ENCODE measurements around the gene RGS8. TPM values are rescaled to one million over a fixed set of nuclear protein-coding genes. Genes with fewer than 3 reads are reported as not detected.

RGS8 gene
- polyA plus RNA-seq, 2 of the 4 experiments (the other 2 are of a cell fraction) = not detected

GRCh38 chr1:182637769-182638168, 46.6 kb downstream of the RGS8 start (continued):
- TF ChIP-seq CTCF (IDR thresholded peaks at IDR 0.05) (no peak), JUN (IDR thresholded peaks at IDR 0.05) (no peak), KDM5A (IDR thresholded peaks at IDR 0.05) (no peak), MYC (IDR thresholded peaks at IDR 0.05; ENCODE audit: borderline replicate concordance, low read length) (no peak), EHF (CRISPR knock-in tag; IDR thresholded peaks at IDR 0.05) (no peak), CBX8 (IDR thresholded peaks at IDR 0.05) (no peak), RAD21 (conservative IDR thresholded peaks at IDR 0.05 in 1 of 2, IDR thresholded peaks at IDR 0.05 in 1 of 2) (no peak), RARB (CRISPR knock-in tag; IDR thresholded peaks at IDR 0.05) (no peak), RCOR1 (IDR thresholded peaks at IDR 0.05; ENCODE audit: low read depth, low read length) (no peak)

- Histone ChIP-seq H3K9me3 (no peaks in the 10 kb centered on the region), H3K27ac (no peak overlapping the region), H3K4me3 (no peak overlapping the region), H3K4me2 (no peak overlapping the region), H3K4me1 (no peaks in the 10 kb centered on the region)
- ATAC-seq (no peak), DNase-seq (ENCODE audit: low read depth in 1 of 2, low spot score in 1 of 2) (no peak), FAIRE-seq (no peak)
- ChIA-PET CTCF (interaction anchor here (1.4 kb wide), 1 partner anchor 35 kb away, joined by 3 read pairs; no protein-coding TSS in a partner anchor), POLR2A (no interaction called here)
- 77% methylated on average over 2 of the region's 2 CpGs for WGBS (ENCODE audit: missing lambda C conversion rate)
- TF ChIP-seq RAD21 (conservative IDR thresholded peaks at IDR 0.05 in 1 of 2, IDR thresholded peaks at IDR 0.05 in 1 of 2) (no peak), CHD4 (IDR thresholded peaks at IDR 0.05; ENCODE audit: borderline replicate concordance) (no peak), TP53 (CRISPR knock-in tag; IDR thresholded peaks at IDR 0.05) (no peak), POLR2AphosphoS2 (conservative IDR thresholded peaks at IDR 0.05; ENCODE audit: low read length) (no peak), HES2 (IDR thresholded peaks at IDR 0.05) (no peak), JUNB (IDR thresholded peaks at IDR 0.05) (no peak), ELK1 (IDR thresholded peaks at IDR 0.05; ENCODE audit: low read depth, low read length) (no peak), MAX (IDR thresholded peaks at IDR 0.05) (no peak), RFX5 (IDR thresholded peaks at IDR 0.05) (no peak), CTCF (IDR thresholded peaks at IDR 0.05) (no peak), ZFP36 (IDR thresholded peaks at IDR 0.05; ENCODE audit: borderline replicate concordance, partially characterized antibody) (no peak)
Measured at GRCh38 chr1:182635871-182636270, 48.5 kb downstream of the RGS8 start.

Other genes starting within 250 kb of the RGS8 start
- gene RGSL1, start 234.4 kb downstream of the RGS8 start, polyA plus RNA-seq (2011; rRNA removed) = not detected in 2 replicates
- not detected in 3 replicates for gene RGSL1, start 234.4 kb downstream of the RGS8 start, polyA plus RNA-seq (2017; fragmentation: RNase III; extraction: RNeasy Plus Mini Kit Qiagen cat#74134 plus additional on column Dnase treatment)
- gene RNASEL, start 95.3 kb downstream of the RGS8 start, polyA plus RNA-seq (2011; rRNA removed) = 4.1 and 4.6 TPM in 2 replicates
- 1.7 to 1.9 TPM (median 1.9 TPM) in 3 replicates for gene RNASEL, start 95.3 kb downstream of the RGS8 start, polyA plus RNA-seq (2017; fragmentation: RNase III; extraction: RNeasy Plus Mini Kit Qiagen cat#74134 plus additional on column Dnase treatment)
- 0.30 and 0.45 TPM in 2 replicates for gene RGS16, start 80.2 kb downstream of the RGS8 start, polyA plus RNA-seq (2011; rRNA removed)
- 0.13 to 0.15 TPM (median 0.13 TPM) in 3 replicates for gene RGS16, start 80.2 kb downstream of the RGS8 start, polyA plus RNA-seq (2017; fragmentation: RNase III; extraction: RNeasy Plus Mini Kit Qiagen cat#74134 plus additional on column Dnase treatment)
- 1.0 and 1.3 TPM in 2 replicates for gene NPL, start 105.2 kb upstream of the RGS8 start, polyA plus RNA-seq (2011; rRNA removed)
- 0.66 to 0.80 TPM (median 0.70 TPM) in 3 replicates for gene NPL, start 105.2 kb upstream of the RGS8 start, polyA plus RNA-seq (2017; fragmentation: RNase III; extraction: RNeasy Plus Mini Kit Qiagen cat#74134 plus additional on column Dnase treatment)
- 222 and 247 TPM in 2 replicates for gene DHX9, start 154.8 kb upstream of the RGS8 start, polyA plus RNA-seq (2011; rRNA removed)
- 194 to 206 TPM (median 205 TPM) in 3 replicates for gene DHX9, start 154.8 kb upstream of the RGS8 start, polyA plus RNA-seq (2017; fragmentation: RNase III; extraction: RNeasy Plus Mini Kit Qiagen cat#74134 plus additional on column Dnase treatment)